ENCODE results near the gene NAA60. TPM values are rescaled to one million over a fixed set of nuclear protein-coding genes. Genes with fewer than 3 reads are reported as not detected.

NAA60 gene
- 10 to 100 TPM; 65.1 to 70.8 (median 68.9) TPM for polyA plus RNA-seq (ENCODE audit: insufficient read length in 3 of 3)
- long read RNA-seq, donor 1, transcript NAA60-238 (5 exons, 3,899 nt): major isoform, 22 of 29 reads
- long read RNA-seq, donor 1, partial matches to known transcripts: 0 of 29 reads
- long read RNA-seq, donor 1, other reads (novel, unspliced or antisense): 0 of 29 reads
- long read RNA-seq, donor 2, transcript NAA60-238 (5 exons, 3,899 nt): major isoform, 17 of 25 reads
- long read RNA-seq, donor 2, partial matches to known transcripts: 0 of 25 reads
- long read RNA-seq, donor 2, other reads (novel, unspliced or antisense): 0 of 25 reads
- long read RNA-seq, donor 3, transcript NAA60-238 (5 exons, 3,899 nt): major isoform, 21 of 40 reads
- long read RNA-seq, donor 3, transcript NAA60-229 (7 exons, 2,531 nt): minor isoform, 9 of 40 reads
- long read RNA-seq, donor 3, partial matches to known transcripts: 0 of 40 reads
- long read RNA-seq, donor 3, other reads (novel, unspliced or antisense): 0 of 40 reads
- long read RNA-seq, donor 4, transcript NAA60-238 (5 exons, 3,899 nt): major isoform, 7 of 20 reads
- long read RNA-seq, donor 4, transcript NAA60-229 (7 exons, 2,531 nt): major isoform, 7 of 20 reads
- long read RNA-seq, donor 4, partial matches to known transcripts: 0 of 20 reads
- long read RNA-seq, donor 4, other reads (novel, unspliced or antisense): 0 of 20 reads
- long read RNA-seq, donor 5: 0 reads
- long read RNA-seq, donor 6, transcript NAA60-229 (7 exons, 2,531 nt): minor isoform, 7 of 55 reads
- long read RNA-seq, donor 6, transcript NAA60-238 (5 exons, 3,899 nt): major isoform, 16 of 55 reads
- long read RNA-seq, donor 6, transcript NAA60-211 (3 exons, 555 nt): minor isoform, 7 of 55 reads
- long read RNA-seq, donor 6, partial matches to known transcripts: 22 of 55 reads
- long read RNA-seq, donor 6, other reads (novel, unspliced or antisense): 0 of 55 reads
- long read RNA-seq, donor 7, transcript NAA60-238 (5 exons, 3,899 nt): major isoform, 18 of 33 reads
- long read RNA-seq, donor 7, transcript NAA60-211 (3 exons, 555 nt): minor isoform, 6 of 33 reads
- long read RNA-seq, donor 7, partial matches to known transcripts: 0 of 33 reads
- long read RNA-seq, donor 7, other reads (novel, unspliced or antisense): 0 of 33 reads
- long read RNA-seq, donor 8: 0 reads
- long read RNA-seq, donor 9, transcript NAA60-238 (5 exons, 3,899 nt): major isoform, 14 of 49 reads
- long read RNA-seq, donor 9, transcript NAA60-229 (7 exons, 2,531 nt): minor isoform, 7 of 49 reads
- long read RNA-seq, donor 9, partial matches to known transcripts: 19 of 49 reads
- long read RNA-seq, donor 9, other reads (novel, unspliced or antisense): 0 of 49 reads
- long read RNA-seq, donor 10, transcript NAA60-238 (5 exons, 3,899 nt): major isoform, 13 of 26 reads
- long read RNA-seq, donor 10, partial matches to known transcripts: 0 of 26 reads
- long read RNA-seq, donor 10, other reads (novel, unspliced or antisense): 0 of 26 reads
- long read RNA-seq, donor 11, transcript NAA60-238 (5 exons, 3,899 nt): major isoform, 8 of 15 reads
- long read RNA-seq, donor 11, partial matches to known transcripts: 0 of 15 reads
- long read RNA-seq, donor 11, other reads (novel, unspliced or antisense): 0 of 15 reads
- long read RNA-seq, donor 12, transcript NAA60-238 (5 exons, 3,899 nt): major isoform, 10 of 14 reads
- long read RNA-seq, donor 12, partial matches to known transcripts: 0 of 14 reads
- long read RNA-seq, donor 12, other reads (novel, unspliced or antisense): 0 of 14 reads
- long read RNA-seq, donor 13: 0 reads
- long read RNA-seq, donor 14, transcript NAA60-238 (5 exons, 3,899 nt): major isoform, 12 of 23 reads
- long read RNA-seq, donor 14, partial matches to known transcripts: 0 of 23 reads
- long read RNA-seq, donor 14, other reads (novel, unspliced or antisense): 0 of 23 reads
- long read RNA-seq, donor 15, transcript NAA60-238 (5 exons, 3,899 nt): major isoform, 10 of 16 reads
- long read RNA-seq, donor 15, partial matches to known transcripts: 0 of 16 reads
- long read RNA-seq, donor 15, other reads (novel, unspliced or antisense): 0 of 16 reads
- long read RNA-seq, donor 16, transcript NAA60-229 (7 exons, 2,531 nt): minor isoform, 14 of 48 reads
- long read RNA-seq, donor 16, transcript NAA60-203 (7 exons, 2,619 nt): minor isoform, 5 of 48 reads
- long read RNA-seq, donor 16, transcript NAA60-238 (5 exons, 3,899 nt): major isoform, 21 of 48 reads
- long read RNA-seq, donor 16, partial matches to known transcripts: 0 of 48 reads
- long read RNA-seq, donor 16, other reads (novel, unspliced or antisense): 0 of 48 reads

GRCh38 chr16:3443108-3444031, at the start of gene NAA60, which contains the start of gene ZNF597:
TSS of gene NAA60 (plus strand) at chr16:3443680. CDS start at chr16:3476228, 32,548 bp downstream.
TSS of gene ZNF597 (minus strand) at chr16:3443504. CDS start at chr16:3443153, 351 bp downstream.
- DNase-seq (ENCODE audit: extremely low read depth in 1 of 11, low read depth in 9 of 11, low spot score in 4 of 11): peak in 9 of 11 donors; percentile 66 to 89 (median 79)

DNA sequence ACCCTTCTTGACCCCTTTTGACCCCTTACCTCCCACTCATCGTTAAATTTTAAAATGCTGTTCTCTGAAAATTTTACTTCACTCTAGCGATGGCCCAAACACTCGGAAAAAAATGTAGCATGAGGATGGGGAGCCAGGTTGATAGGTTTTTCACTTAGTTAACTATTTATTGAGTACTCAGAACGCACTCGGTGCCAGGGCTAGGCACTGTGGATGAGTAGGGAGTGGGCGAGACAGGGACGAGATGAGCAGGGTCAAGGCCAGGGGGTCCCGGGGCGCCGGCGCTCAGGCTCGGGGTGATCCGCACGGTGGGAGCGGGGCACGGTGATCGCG, 43.1 kb upstream of the NAA60 start:
- peak in 1 of 11 donors; percentile 1 for DNase-seq (ENCODE audit: extremely low read depth in 1 of 11, low read depth in 9 of 11, low spot score in 4 of 11)

GRCh38 chr16:3400779-3401688, 42.4 kb upstream of the NAA60 start, which contains the start of the genes ZNF174 and ZSCAN32:
TSS of gene ZNF174 (plus strand) at chr16:3401215. CDS start at chr16:3402005, 790 bp downstream.
TSS of gene ZSCAN32 (minus strand) at chr16:3401004. CDS start at chr16:3397557, 3,447 bp downstream.
- DNase-seq (ENCODE audit: extremely low read depth in 1 of 11, low read depth in 9 of 11, low spot score in 4 of 11): peak; percentile 95 to 99 (median 98)

DNA sequence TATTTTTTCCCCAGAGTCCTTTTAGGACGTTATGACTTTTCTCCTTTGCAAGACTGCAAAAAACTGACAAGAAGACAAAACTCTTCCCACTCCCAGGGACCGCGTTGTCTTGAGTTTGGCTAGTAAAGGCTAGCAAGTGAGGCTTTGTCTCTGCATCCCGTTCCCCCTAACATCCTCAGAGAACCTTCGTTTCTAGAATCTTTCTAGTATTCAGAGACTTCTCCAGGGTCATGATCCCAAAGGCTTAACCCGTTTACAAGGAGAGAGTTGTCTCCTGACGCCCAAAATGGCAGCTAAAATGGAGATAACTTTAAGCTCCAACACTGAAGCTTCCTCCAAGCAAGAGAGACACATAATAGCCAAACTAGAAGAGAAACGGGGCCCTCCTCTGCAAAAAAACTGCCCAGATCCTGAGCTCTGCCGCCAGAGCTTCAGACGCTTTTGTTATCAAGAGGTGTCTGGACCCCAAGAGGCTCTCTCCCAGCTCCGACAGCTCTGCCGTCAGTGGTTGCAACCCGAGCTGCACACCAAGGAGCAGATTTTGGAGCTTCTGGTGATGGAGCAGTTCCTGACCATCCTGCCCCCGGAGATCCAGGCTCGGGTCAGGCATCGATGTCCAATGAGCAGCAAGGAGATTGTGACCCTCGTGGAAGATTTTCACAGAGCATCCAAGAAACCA, 41.6 kb upstream of the NAA60 start:
- peak in 4 of 11 donors; percentile 4 to 17 (median 10) for DNase-seq (ENCODE audit: extremely low read depth in 1 of 11, low read depth in 9 of 11, low spot score in 4 of 11)

- DNase-seq (ENCODE audit: extremely low read depth in 1 of 11, low read depth in 9 of 11, low spot score in 4 of 11): no peak
Observed at GRCh38 chr16:3408561-3409197, 34.8 kb upstream of the NAA60 start.

DNA sequence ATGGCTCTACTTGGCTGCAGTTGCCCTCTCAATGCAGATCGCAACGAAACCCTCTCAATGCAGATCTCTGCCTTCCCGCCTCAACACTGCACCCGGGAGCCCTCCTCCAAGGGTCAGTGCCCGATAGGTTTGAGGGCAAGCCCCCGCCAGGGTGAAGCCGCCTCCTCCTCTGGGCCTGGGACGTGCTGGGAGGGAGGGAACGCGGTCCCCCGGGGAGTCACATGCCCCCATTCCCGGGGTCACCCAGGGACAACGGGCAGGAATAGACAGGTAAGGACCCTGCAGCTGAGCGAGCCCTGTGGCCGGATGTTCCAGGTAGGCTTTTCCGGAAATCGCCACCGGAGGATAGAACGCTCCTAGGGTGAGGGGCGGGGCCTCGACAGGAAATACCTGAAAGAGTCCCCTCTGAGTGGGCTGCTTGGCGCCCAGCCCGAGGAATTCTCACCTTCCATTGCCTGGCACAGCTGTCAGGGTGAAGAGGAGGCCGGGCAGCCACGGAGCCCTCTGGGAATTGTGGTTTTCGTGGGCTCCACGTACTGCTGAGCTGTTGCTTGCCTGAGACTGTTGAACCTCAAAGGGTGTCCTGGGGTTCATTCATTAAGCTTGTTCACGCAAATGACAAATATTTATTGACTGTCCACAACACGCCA, 29.6 kb upstream of the NAA60 start:
- DNase-seq (ENCODE audit: extremely low read depth in 1 of 11, low read depth in 9 of 11, low spot score in 4 of 11): no peak

DNA sequence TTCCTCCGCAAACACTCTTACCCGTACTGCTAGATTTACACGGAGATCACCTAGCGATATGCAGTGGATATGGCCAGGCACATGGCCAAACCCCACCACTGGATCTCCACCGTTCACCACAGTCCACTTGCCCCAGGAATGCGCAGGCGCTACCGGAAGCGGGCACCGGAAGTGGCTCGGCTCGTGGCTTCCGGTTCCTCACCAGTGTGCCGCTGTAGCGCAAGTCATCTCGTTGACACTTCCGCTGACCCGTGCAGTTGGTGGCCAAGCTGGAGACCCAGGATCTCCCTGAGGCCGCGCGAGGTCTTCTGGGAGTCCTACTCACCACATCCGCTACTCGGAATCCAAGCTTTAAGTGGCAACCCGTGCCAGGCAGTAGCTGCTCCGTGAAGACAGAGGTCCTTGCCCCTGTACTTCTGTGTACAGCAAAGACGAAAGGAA, 11.7 kb upstream of the NAA60 start:
- no peak for DNase-seq (ENCODE audit: extremely low read depth in 1 of 11, low read depth in 9 of 11, low spot score in 4 of 11)

- no peak for DNase-seq (ENCODE audit: extremely low read depth in 1 of 11, low read depth in 9 of 11, low spot score in 4 of 11)
Observed at GRCh38 chr16:3434373-3434772, 9.1 kb upstream of the NAA60 start.

- no peak for DNase-seq (ENCODE audit: extremely low read depth in 1 of 11, low read depth in 9 of 11, low spot score in 4 of 11)
Observed at GRCh38 chr16:3439637-3440036, 3.8 kb upstream of the NAA60 start.

GRCh38 chr16:3444032-3444388, 530 bp downstream of the NAA60 start:
- DNase-seq (ENCODE audit: extremely low read depth in 1 of 11, low read depth in 9 of 11, low spot score in 4 of 11): no peak

DNA sequence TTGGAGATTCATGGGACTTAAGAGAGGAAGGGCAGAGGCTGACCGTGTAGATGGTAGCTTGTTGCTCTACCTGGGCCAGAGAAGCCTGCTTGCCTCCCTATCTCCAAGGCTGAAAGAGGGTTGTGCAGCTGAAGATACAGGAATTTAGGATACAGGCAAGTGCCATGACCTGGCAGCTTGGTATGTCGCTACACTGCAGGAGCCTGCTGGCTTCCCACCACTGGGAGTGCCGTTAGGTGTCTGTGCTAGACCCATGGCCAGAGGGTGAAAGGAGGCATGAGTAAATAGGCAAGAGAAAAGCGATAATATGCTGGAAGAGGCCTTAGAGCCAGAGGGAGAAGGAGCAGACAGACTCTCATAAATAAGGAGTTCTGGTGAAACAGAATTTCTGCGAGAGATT, 10.6 kb downstream of the NAA60 start:
- no peak for DNase-seq (ENCODE audit: extremely low read depth in 1 of 11, low read depth in 9 of 11, low spot score in 4 of 11)

DNA sequence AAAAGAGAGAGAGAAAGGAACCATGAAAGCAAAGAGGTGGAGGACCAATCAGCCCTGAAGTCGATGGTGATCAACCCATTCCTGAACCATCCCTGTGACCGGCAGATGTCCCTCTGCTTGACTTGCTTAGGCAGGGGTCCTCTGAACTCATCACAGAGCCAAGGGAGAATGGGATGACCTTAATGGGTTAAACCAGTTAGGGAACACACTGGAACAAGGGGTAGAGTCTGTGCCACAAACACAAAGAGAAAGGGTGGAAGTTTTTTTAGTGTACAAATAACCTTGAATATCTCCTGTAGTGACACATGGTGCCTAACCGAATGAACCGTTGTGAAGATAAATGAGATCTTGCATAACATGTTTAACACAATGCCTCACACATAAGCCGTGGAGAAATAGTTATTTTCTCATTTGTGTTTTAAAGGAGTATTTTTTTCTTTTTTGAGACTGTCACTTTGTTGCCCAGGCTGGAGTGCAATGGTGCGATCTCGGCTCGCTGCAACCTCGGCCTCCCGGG, 11.2 kb downstream of the NAA60 start:
- no peak for DNase-seq (ENCODE audit: extremely low read depth in 1 of 11, low read depth in 9 of 11, low spot score in 4 of 11)
